GM18517 (cell line): ENCODE measurements around the gene CCDC60.

Experiments
- ATAC-seq: cut with Tn5 transposase; IDR thresholded peaks from one replicate; pipeline ENCODE4 v1.9.1; 2021; ENCODE audit warnings: mild to moderate bottlenecking, moderate library complexity; ENCODE audit not compliant: unreplicated experiment

CCDC60 gene

GRCh38 chr12:119334430-119335170, at the start of gene CCDC60:
Gene CCDC60 (plus strand): TSS chr12:119334729. CDS start chr12:119335177, 448 bp downstream.
- no peak for ATAC-seq

- no peak for ATAC-seq
Measured at GRCh38 chr12:119288576-119288975, 46.0 kb upstream of the CCDC60 start.

GRCh38 chr12:119292893-119293630, 41.5 kb upstream of the CCDC60 start:
- ATAC-seq, result no peak

GRCh38 chr12:119294211-119294610, 40.3 kb upstream of the CCDC60 start:
- ATAC-seq, result no peak

GRCh38 chr12:119296535-119296934, 38.0 kb upstream of the CCDC60 start:
- ATAC-seq, result no peak

GRCh38 chr12:119299130-119299529, 35.4 kb upstream of the CCDC60 start:
- no peak for ATAC-seq

- no peak for ATAC-seq
Measured at GRCh38 chr12:119301379-119301778, 33.1 kb upstream of the CCDC60 start.

GRCh38 chr12:119302451-119303080, 32.0 kb upstream of the CCDC60 start:
- ATAC-seq, result no peak

GRCh38 chr12:119306593-119306992, 27.9 kb upstream of the CCDC60 start:
- ATAC-seq, result no peak

GRCh38 chr12:119307747-119308146, 26.8 kb upstream of the CCDC60 start:
- no peak for ATAC-seq

GRCh38 chr12:119308708-119309456, 25.6 kb upstream of the CCDC60 start:
- ATAC-seq, result no peak

- no peak for ATAC-seq
Measured at GRCh38 chr12:119311878-119312277, 22.7 kb upstream of the CCDC60 start.

GRCh38 chr12:119312904-119313303, 21.6 kb upstream of the CCDC60 start:
- ATAC-seq, result no peak

GRCh38 chr12:119314290-119314689, 20.2 kb upstream of the CCDC60 start:
- ATAC-seq, result no peak

- ATAC-seq, result no peak
Measured at GRCh38 chr12:119319638-119320037, 14.9 kb upstream of the CCDC60 start.

- ATAC-seq, result no peak
Measured at GRCh38 chr12:119320678-119321077, 13.9 kb upstream of the CCDC60 start.

- no peak for ATAC-seq
Measured at GRCh38 chr12:119322301-119322723, 12.2 kb upstream of the CCDC60 start.

- ATAC-seq, result no peak
Measured at GRCh38 chr12:119325813-119326212, 8.7 kb upstream of the CCDC60 start.

- ATAC-seq, result no peak
Measured at GRCh38 chr12:119326341-119326740, 8.2 kb upstream of the CCDC60 start.

GRCh38 chr12:119327471-119327870, 7.1 kb upstream of the CCDC60 start:
- no peak for ATAC-seq

GRCh38 chr12:119328111-119328510, 6.4 kb upstream of the CCDC60 start:
- no peak for ATAC-seq
